ENCODE measurements around the gene PCDHA7.
A peak's percentile ranks its signal among the peaks of the same experiment; 100 is the strongest.
"Not testable (repeated sequence)": the region's sequence is repeated elsewhere in the genome, so short reads cannot be mapped to it uniquely, and the experiment has no call there.

Gene PCDHA7

DNA sequence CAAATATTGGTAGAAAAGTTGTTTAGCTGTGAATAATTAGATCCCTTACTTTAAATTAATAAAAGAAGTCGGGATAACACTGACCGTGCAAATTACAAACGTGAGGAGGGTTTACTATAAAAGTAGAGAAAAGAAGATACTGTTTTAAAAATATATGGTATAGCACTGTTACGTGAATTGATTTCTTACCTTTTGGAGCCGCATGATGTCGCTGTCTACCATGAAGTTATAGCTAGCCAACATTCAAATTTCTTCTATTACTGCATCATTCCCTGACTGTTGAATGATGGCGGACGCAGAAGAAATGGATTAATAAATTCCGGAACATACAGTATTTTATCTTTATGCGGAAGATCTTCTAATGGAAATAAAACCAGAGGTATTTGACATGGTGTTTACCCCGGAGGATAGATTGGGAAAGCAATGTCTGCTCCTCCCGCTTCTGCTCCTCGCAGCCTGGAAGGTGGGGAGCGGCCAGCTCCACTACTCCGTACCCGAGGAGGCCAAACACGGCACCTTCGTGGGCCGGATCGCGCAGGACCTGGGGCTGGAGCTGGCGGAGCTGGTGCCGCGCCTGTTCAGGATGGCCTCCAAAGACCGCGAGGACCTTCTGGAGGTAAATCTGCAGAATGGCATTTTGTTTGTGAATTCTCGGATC lies 6.2 kb upstream of the PCDHA7 start, which contains the start of gene PCDHA6:
PCDHA6 (plus strand) TSS at position 257 of the 658 bp plus-strand sequence; CDS start at position 389, 132 bp downstream.
- TF ChIP-seq CTCF (IDR thresholded peaks at IDR 0.05), result peak; percentile 21; the same call in 1 of the 2 replicates

DNA sequence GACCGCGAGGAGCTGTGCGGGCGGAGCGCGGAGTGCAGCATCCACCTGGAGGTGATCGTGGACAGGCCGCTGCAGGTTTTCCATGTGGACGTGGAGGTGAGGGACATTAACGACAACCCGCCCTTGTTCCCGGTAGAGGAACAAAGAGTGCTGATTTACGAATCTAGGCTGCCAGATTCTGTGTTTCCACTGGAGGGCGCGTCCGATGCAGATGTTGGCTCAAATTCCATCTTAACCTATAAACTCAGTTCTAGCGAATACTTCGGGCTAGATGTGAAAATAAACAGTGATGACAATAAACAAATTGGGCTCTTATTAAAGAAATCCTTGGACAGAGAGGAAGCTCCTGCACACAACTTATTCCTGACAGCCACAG lies 5.7 kb upstream of the PCDHA7 start:
- TF ChIP-seq CTCF (IDR thresholded peaks at IDR 0.05), result peak; percentile 12; the same call in 1 of the 2 replicates

DNA sequence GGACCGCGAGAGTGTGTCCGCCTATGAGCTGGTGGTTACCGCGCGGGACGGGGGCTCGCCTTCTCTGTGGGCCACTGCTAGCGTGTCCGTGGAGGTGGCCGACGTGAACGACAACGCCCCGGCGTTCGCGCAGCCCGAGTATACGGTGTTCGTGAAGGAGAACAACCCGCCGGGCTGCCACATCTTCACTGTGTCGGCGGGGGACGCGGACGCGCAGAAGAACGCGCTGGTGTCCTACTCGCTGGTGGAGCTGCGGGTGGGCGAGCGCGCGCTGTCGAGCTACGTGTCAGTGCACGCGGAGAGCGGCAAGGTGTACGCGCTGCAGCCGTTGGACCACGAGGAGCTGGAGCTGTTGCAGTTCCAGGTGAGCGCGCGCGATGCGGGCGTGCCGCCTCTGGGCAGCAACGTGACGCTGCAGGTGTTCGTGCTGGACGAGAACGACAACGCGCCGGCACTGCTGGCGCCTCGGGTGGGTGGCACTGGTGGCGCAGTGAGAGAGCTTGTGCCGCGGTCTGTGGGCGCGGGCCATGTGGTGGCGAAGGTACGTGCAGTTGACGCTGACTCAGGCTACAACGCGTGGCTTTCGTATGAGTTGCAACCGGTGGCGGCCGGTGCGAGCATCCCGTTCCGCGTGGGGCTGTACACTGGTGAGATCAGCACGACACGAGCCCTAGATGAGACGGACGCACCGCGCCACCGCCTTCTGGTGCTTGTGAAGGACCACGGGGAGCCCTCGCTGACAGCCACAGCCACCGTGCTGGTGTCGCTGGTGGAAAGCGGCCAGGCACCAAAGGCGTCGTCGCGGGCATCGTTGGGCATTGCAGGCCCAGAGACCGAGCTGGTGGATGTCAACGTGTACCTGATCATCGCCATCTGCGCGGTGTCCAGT lies 1.8 kb downstream of the PCDHA7 start:
- TF ChIP-seq CTCF (IDR thresholded peaks at IDR 0.05), result no peak

DNA sequence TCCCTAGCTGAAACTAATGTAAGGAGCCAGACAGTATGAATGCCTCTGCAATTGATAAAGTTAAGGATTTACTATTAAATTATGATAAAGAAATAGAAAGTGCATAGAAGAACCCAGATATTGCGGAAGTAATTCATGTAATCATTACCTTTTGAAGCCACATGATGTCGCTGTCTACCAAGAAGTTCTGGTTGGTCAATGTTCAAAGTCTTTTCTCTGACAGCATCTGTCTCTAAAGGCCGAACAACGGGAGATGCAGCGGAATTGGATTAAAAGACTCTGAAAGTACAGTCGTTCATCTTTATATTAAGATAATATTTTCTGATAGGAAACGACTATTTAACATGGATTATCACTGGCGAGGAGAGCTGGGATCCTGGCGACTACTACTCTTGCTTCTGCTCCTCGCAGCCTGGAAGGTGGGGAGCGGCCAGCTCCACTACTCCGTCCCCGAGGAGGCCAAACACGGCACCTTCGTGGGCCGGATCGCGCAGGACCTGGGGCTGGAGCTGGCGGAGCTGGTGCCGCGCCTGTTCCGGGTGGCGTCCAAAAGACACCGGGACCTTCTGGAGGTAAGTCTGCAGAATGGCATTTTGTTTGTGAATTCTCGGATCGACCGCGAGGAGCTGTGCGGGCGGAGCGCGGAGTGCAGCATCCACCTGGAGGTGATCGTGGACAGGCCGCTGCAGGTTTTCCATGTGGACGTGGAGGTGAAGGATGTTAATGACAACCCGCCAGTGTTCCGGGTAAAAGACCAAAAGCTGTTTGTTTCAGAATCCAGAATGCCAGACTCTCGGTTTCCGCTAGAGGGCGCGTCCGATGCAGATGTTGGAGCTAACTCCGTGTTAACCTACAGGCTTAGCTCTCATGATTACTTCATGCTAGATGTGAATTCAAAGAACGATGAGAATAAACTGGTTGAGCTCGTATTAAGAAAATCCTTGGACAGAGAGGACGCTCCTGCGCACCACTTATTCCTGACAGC lies 7.2 kb downstream of the PCDHA7 start, which contains the start of gene PCDHA8:
PCDHA8 (plus strand) TSS at position 210 of the 985 bp plus-strand sequence; CDS start at position 345, 135 bp downstream.
- TF ChIP-seq CTCF (IDR thresholded peaks at IDR 0.05), result peak; percentile 63

DNA sequence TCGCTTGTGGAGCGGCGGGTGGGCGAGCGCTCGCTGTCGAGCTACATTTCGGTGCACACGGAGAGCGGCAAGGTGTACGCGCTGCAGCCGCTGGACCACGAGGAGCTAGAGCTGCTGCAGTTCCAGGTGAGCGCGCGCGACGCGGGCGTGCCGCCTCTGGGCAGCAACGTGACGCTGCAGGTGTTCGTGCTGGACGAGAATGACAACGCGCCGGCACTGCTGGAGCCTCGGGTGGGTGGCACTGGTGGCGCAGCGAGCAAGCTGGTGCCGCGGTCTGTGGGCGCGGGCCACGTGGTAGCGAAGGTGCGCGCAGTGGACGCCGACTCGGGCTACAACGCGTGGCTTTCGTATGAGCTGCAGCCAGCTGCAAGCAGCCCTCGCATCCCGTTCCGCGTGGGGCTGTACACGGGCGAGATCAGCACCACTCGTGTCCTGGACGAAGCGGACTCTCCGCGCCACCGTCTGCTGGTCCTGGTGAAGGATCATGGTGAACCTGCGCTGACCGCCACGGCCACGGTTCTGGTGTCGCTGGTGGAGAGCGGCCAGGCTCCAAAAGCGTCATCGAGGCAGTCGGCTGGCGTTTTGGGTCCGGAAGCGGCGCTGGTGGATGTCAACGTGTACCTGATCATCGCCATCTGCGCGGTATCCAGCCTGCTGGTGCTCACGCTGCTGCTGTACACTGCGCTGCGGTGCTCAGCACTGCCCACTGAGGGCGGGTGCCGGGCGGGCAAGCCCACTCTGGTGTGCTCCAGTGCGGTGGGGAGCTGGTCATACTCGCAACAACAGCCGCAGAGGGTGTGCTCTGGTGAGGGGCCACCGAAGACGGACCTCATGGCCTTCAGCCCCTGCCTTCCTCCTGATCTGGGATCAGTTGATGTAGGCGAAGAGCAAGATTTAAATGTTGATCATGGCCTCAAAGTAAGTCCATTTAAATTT lies 9.0 kb downstream of the PCDHA7 start:
- TF ChIP-seq CTCF (IDR thresholded peaks at IDR 0.05), result no peak

DNA sequence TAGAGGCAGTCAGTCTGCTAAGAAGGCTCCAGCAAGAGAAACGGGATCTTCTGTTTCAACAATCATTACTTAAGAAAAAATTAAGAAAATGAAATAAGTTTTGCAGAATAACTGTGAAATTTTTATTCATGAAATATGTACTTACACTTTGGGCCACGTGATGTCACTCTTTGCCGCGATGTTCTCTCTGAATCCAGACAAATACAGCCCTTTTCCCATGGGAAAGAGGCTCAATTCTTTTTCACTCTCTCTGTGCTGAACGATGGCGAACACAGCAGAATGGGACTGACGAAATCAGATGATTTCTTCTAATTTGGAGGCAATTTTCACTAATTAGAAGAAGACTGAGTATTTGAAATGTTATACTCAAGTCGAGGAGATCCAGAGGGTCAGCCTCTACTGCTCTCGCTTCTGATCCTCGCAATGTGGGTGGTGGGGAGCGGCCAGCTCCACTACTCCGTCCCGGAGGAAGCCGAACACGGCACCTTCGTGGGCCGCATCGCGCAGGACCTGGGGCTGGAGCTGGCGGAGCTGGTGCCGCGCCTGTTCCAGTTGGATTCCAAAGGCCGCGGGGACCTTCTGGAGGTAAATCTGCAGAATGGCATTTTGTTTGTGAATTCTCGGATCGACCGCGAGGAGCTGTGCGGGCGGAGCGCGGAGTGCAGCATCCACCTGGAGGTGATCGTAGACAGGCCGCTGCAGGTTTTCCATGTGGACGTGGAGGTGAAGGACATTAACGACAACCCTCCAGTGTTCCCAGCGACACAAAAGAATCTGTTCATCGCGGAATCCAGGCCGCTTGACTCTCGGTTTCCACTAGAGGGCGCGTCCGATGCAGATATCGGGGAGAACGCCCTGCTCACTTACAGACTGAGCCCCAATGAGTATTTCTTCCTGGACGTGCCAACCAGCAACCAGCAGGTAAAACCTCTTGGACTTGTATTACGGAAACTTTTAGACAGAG lies 14.4 kb downstream of the PCDHA7 start, which contains the start of gene PCDHA9:
PCDHA9 (plus strand) TSS at position 244 of the 964 bp plus-strand sequence; CDS start at position 358, 114 bp downstream.
- TF ChIP-seq CTCF (IDR thresholded peaks at IDR 0.05), result not testable (repeated sequence)
